Liver (tissue), 9 donors: ENCODE results near the gene CD180. TPM values are rescaled to one million over a fixed set of nuclear protein-coding genes. Genes with fewer than 3 reads are reported as not detected.

Source experiments
- DNase-seq: peaks from one replicate; pipeline ENCODE4 v3.0.0-alpha.2; 2017; ENCODE audit warnings: low spot score
- H3K27ac ChIP-seq, 2 donors: one replicate each; pipeline ENCODE4 v1.7.0; 2013; ENCODE audit warnings: inconsistent platforms in 2 of 2, low read length in 2 of 2, control low read depth in 1 of 2, low read depth in 1 of 2, mild to moderate bottlenecking in 1 of 2
- H3K27me3 ChIP-seq, 4 donors: one replicate each; pipeline versions ENCODE4 v1.6.1 to v1.7.0; 2013; ENCODE audit warnings: low read length in 3 of 4, inconsistent platforms in 1 of 4, mild to moderate bottlenecking in 1 of 4, moderate library complexity in 1 of 4; ENCODE audit not compliant: control insufficient read depth in 4 of 4, insufficient read depth in 4 of 4
- H3K36me3 ChIP-seq, 4 donors: one replicate each; pipeline versions ENCODE4 v1.6.1 to v1.7.0; 2013; ENCODE audit warnings: low read length in 3 of 4, mild to moderate bottlenecking in 3 of 4, low read depth in 1 of 4, moderate library complexity in 1 of 4; ENCODE audit not compliant: control insufficient read depth in 4 of 4, insufficient read depth in 3 of 4
- H3K4me1 ChIP-seq, 4 donors: one replicate each; pipeline versions ENCODE4 v1.6.1 to v1.7.0; 2013; ENCODE audit warnings: low read length in 3 of 4, mild to moderate bottlenecking in 3 of 4, moderate library complexity in 1 of 4; ENCODE audit not compliant: control insufficient read depth in 4 of 4, insufficient read depth in 4 of 4
- H3K4me3 ChIP-seq, 3 donors: one replicate each; pipeline versions ENCODE4 v1.6.1 to v1.7.0; 2013; ENCODE audit warnings: low read length in 3 of 3, control low read depth in 1 of 3, low read depth in 1 of 3, mild to moderate bottlenecking in 1 of 3
- H3K9ac ChIP-seq, 2 donors: one replicate each; pipeline ENCODE4 v1.7.0; 2013; ENCODE audit warnings: low read length in 2 of 2, mild to moderate bottlenecking in 2 of 2, moderate library complexity in 2 of 2, control low read depth in 1 of 2, low read depth in 1 of 2
- H3K9me3 ChIP-seq, 4 donors: one replicate each; pipeline versions ENCODE4 v1.6.1 to v1.7.0; 2013; ENCODE audit warnings: low read length in 3 of 4; ENCODE audit not compliant: control insufficient read depth in 4 of 4
- ATF3 ChIP-seq: IDR thresholded peaks from 2 replicates; pipeline ENCODE4 v1.6.1; 2016; ENCODE audit warnings: antibody characterized with exemption
- CTCF ChIP-seq: fragments of 150-350 bp; IDR thresholded peaks from 2 replicates; pipeline ENCODE4 v1.5.1; 2017; ENCODE audit warnings: improper control_type of control experiment, low read depth, low read length; ENCODE audit not compliant: missing input control
- EGR1 ChIP-seq, 2 donors: IDR thresholded peaks; 2 replicates each; pipeline ENCODE4 v1.6.1; 2016 to 2018; ENCODE audit warnings: antibody characterized with exemption in 2 of 2, low read depth in 2 of 2
- FOXA1 ChIP-seq: IDR thresholded peaks from 2 replicates; pipeline ENCODE4 v1.6.1; 2016; ENCODE audit warnings: antibody characterized with exemption
- FOXA2 ChIP-seq: IDR thresholded peaks from 2 replicates; pipeline ENCODE4 v1.6.1; 2016; ENCODE audit warnings: antibody characterized with exemption
- GABPA ChIP-seq, 2 donors: IDR thresholded peaks in 1 of 2; conservative IDR thresholded peaks in 1 of 2; 2 replicates each; pipeline ENCODE4 v1.6.1; 2016; ENCODE audit warnings: antibody characterized with exemption in 2 of 2, mild to moderate bottlenecking in 1 of 2, moderate library complexity in 1 of 2
- HNF4A ChIP-seq, 2 donors: conservative IDR thresholded peaks; 2 replicates each; pipeline ENCODE4 v1.6.1; 2016; ENCODE audit warnings: antibody characterized with exemption in 2 of 2, mild to moderate bottlenecking in 2 of 2
- HNF4G ChIP-seq: IDR thresholded peaks from 2 replicates; pipeline ENCODE4 v1.6.1; 2016; ENCODE audit warnings: antibody characterized with exemption
- JUND ChIP-seq, 2 donors: IDR thresholded peaks; 2 replicates each; pipeline ENCODE4 v1.6.1; 2016; ENCODE audit warnings: antibody characterized with exemption in 2 of 2
- MAX ChIP-seq: IDR thresholded peaks from 2 replicates; pipeline ENCODE4 v1.6.1; 2016; ENCODE audit warnings: antibody characterized with exemption
- NR2F2 ChIP-seq: IDR thresholded peaks from 2 replicates; pipeline ENCODE4 v1.6.1; 2016; ENCODE audit warnings: antibody characterized with exemption
- RAD21 ChIP-seq, 2 donors: IDR thresholded peaks; 2 replicates each; pipeline ENCODE4 v1.6.1; 2016; ENCODE audit warnings: antibody characterized with exemption in 2 of 2, mild to moderate bottlenecking in 2 of 2
- REST ChIP-seq: IDR thresholded peaks from 2 replicates; pipeline ENCODE4 v1.6.1; 2016; ENCODE audit warnings: antibody characterized with exemption, mild to moderate bottlenecking
- RXRA ChIP-seq, 2 donors: IDR thresholded peaks; 2 replicates each; pipeline ENCODE4 v1.6.1; 2017 to 2018; ENCODE audit warnings: antibody characterized with exemption in 2 of 2, mild to moderate bottlenecking in 1 of 2
- SP1 ChIP-seq: IDR thresholded peaks from 2 replicates; pipeline ENCODE4 v1.6.1; 2018; ENCODE audit warnings: antibody characterized with exemption, mild to moderate bottlenecking
- TAF1 ChIP-seq: conservative IDR thresholded peaks from 2 replicates; pipeline ENCODE4 v1.6.1; 2016; ENCODE audit warnings: antibody characterized with exemption, mild to moderate bottlenecking
- YY1 ChIP-seq: IDR thresholded peaks from 2 replicates; pipeline ENCODE4 v1.6.1; 2016; ENCODE audit warnings: antibody characterized with exemption, mild to moderate bottlenecking
- ZBTB33 ChIP-seq: IDR thresholded peaks from 2 replicates; pipeline ENCODE4 v1.6.1; 2016; ENCODE audit warnings: antibody characterized with exemption
- WGBS: extraction: QIAGEN DNeasy Blood & Tissue Kit; methylation state at CpG from one replicate; pipeline ENCODE4 v1.1.7; 2013; 5-methylcytosine and 5-hydroxymethylcytosine counted together
- polyA plus RNA-seq, 2 donors: library from polyadenylated mRNA; stranded (reverse) in 1 of 2; unstranded in 1 of 2; fragments of 200-250 nt in 1 of 2; fragments of >200 nt in 1 of 2; fragmentation: Nextera tagmentation in 1 of 2; extraction: Ambion mirVana in 1 of 2; gene quantifications; one replicate each; pipeline versions ENCODE4 v1.2.1 to v1.2.3, GENCODE V29; 2013 to 2015
- total RNA-seq, 2 donors: library from RNA; depleted of rRNA; stranded (reverse); fragments of >200 nt; gene quantifications; one replicate each; pipeline ENCODE4 v1.2.3, GENCODE V29; 2014
- donor health status: healthy.
- donor health status: healthy.
- donor health status: healthy.
- donor health status: healthy.
- donor health status: healthy.

The CD180 gene
- total and polyA plus RNA-seq, 4 donors, result 0.33 to 3.7 (median 0.78) TPM

GRCh38 chr5:67135381-67135984 is 61.1 kb downstream of the CD180 start:
- H3K9ac ChIP-seq, result no peak overlapping the region
- no peaks in the 10 kb centered on the region for H3K9me3 ChIP-seq
- H3K4me1 ChIP-seq, result no peaks in the 10 kb centered on the region
- H3K27me3 ChIP-seq, result no peaks in the 10 kb centered on the region
- 89% methylated on average over 6 of the region's 6 CpGs for WGBS
- no peak overlapping the region for H3K4me3 ChIP-seq
- H3K27ac ChIP-seq, result no peak overlapping the region
- TF ChIP-seq CTCF (no peak), JUND (IDR thresholded peaks at IDR 0.05) (no peak), FOXA1 (no peak), YY1 (no peak), MAX (no peak), GABPA (IDR thresholded peaks at IDR 0.05 in 1 of 2, conservative IDR thresholded peaks at IDR 0.05 in 1 of 2) (no peak), REST (no peak), TAF1 (no peak), EGR1 (IDR thresholded peaks at IDR 0.05; ENCODE audit: low read depth in 2 of 2) (no peak), HNF4A (conservative IDR thresholded peaks at IDR 0.05) (no peak), HNF4G (no peak), RAD21 (IDR thresholded peaks at IDR 0.05) (no peak), RXRA (IDR thresholded peaks at IDR 0.05) (no peak), SP1 (no peak), ZBTB33 (no peak), FOXA2 (no peak)
- DNase-seq, result no peak
- peaks cover 4 to 45% (median 27%) of the 10 kb centered on the region in 4 donors for H3K36me3 ChIP-seq

GRCh38 chr5:67133776-67134175 is 62.8 kb downstream of the CD180 start:
- TF ChIP-seq NR2F2, result no peak
- TF ChIP-seq HNF4A (conservative IDR thresholded peaks at IDR 0.05), result no peak
- TF ChIP-seq REST, result no peak
- TF ChIP-seq HNF4G, result no peak
- no peak for TF ChIP-seq GABPA (IDR thresholded peaks at IDR 0.05 in 1 of 2, conservative IDR thresholded peaks at IDR 0.05 in 1 of 2)
- TF ChIP-seq ATF3, result no peak
- TF ChIP-seq FOXA1, result no peak
- no peak for TF ChIP-seq RAD21 (IDR thresholded peaks at IDR 0.05)
- Histone ChIP-seq H3K9ac (no peak overlapping the region), H3K27ac (no peak overlapping the region), H3K4me1 (peaks cover 0 to 6% (median 0%) of the 10 kb centered on the region in 4 donors), H3K27me3 (no peaks in the 10 kb centered on the region), H3K9me3 (no peaks in the 10 kb centered on the region), H3K4me3 (no peak overlapping the region), H3K36me3 (peaks cover 2 to 43% (median 26%) of the 10 kb centered on the region in 4 donors)
- DNase-seq, result no peak
- WGBS, result 95% methylated on average over 3 of the region's 3 CpGs
